PC-3 (cell line): ENCODE results near the gene ADM5.

Source experiments
- CTCF ChIP-seq: fragments of 300-600 bp; sonication (generic); conservative IDR thresholded peaks from 2 replicates; pipeline ENCODE4 v1.5.1; 2017; ENCODE audit warnings: antibody characterized with exemption, low read depth, mild to moderate bottlenecking, low read length
- EZH2 ChIP-seq: fragments of 300-600 bp; sonication (generic); IDR thresholded peaks from one replicate; pipeline ENCODE4 v1.6.1; 2017; ENCODE audit warnings: antibody characterized with exemption, mild to moderate bottlenecking, low read length; ENCODE audit not compliant: unreplicated experiment

GRCh38 chr19:49678985-49679770 lies 10.2 kb upstream of the ADM5 start:
- TF ChIP-seq CTCF: no peak
- no peak for TF ChIP-seq EZH2
